Measurements from ENCODE around the gene HK1. TPM values are rescaled to one million over a fixed set of nuclear protein-coding genes. Genes with fewer than 3 reads are reported as not detected.

HK1 gene
- total RNA-seq, 4 donors from 2014 or later = 119 to 142 (median 141) TPM

- Histone ChIP-seq H3K27me3 (no peaks in the 10 kb centered on the region), H3K4me1 (peaks cover 38% of the 10 kb centered on the region), H3K4me3 (no peak overlapping the region), H3K27ac (peak overlapping the region; percentile 32), H3K9me3 (no peaks in the 10 kb centered on the region), H3K36me3 (peaks cover 24% of the 10 kb centered on the region)
- WGBS = 49% methylated on average over 4 of the region's 4 CpGs
- no peak for DNase-seq (ENCODE audit: low spot score in 2 of 2)
- TF ChIP-seq EP300 (IDR thresholded peaks at IDR 0.05) = no peak
- no peak for TF ChIP-seq POLR2AphosphoS5 (IDR thresholded peaks at IDR 0.05)
- TF ChIP-seq CTCF (IDR thresholded peaks at IDR 0.05) = no peak
- no peak for TF ChIP-seq POLR2A (IDR thresholded peaks at IDR 0.05)
These were observed 126.9 kb downstream of the HK1 start for GRCh38 chr10:69405221-69405620.

- Histone ChIP-seq H3K36me3 (peaks cover 14% of the 10 kb centered on the region), H3K27ac (no peak overlapping the region), H3K27me3 (no peaks in the 10 kb centered on the region), H3K4me3 (no peak overlapping the region), H3K9me3 (no peaks in the 10 kb centered on the region), H3K4me1 (peaks cover 43% of the 10 kb centered on the region)
- DNase-seq (ENCODE audit: low spot score in 2 of 2) = no peak
- 21% methylated on average over 5 of the region's 5 CpGs for WGBS
- no peak for TF ChIP-seq POLR2A (IDR thresholded peaks at IDR 0.05)
- TF ChIP-seq EP300 (IDR thresholded peaks at IDR 0.05) = no peak
- TF ChIP-seq POLR2AphosphoS5 (IDR thresholded peaks at IDR 0.05) = no peak
- no peak for TF ChIP-seq CTCF (IDR thresholded peaks at IDR 0.05)
These were observed 128.1 kb downstream of the HK1 start for GRCh38 chr10:69406302-69406811.

GRCh38 chr10:69406816-69407580, 128.7 kb downstream of the HK1 start:
- TF ChIP-seq POLR2A (IDR thresholded peaks at IDR 0.05) (no peak), EP300 (IDR thresholded peaks at IDR 0.05) (no peak), CTCF (IDR thresholded peaks at IDR 0.05) (no peak), POLR2AphosphoS5 (IDR thresholded peaks at IDR 0.05) (no peak)
- no peak overlapping the region for H3K4me3 ChIP-seq
- no peak overlapping the region for H3K27ac ChIP-seq
- WGBS = 64% methylated on average over 6 of the region's 6 CpGs
- no peak for DNase-seq (ENCODE audit: low spot score in 2 of 2)
- H3K9me3 ChIP-seq = no peaks in the 10 kb centered on the region
- peaks cover 46% of the 10 kb centered on the region for H3K4me1 ChIP-seq
- H3K27me3 ChIP-seq = no peaks in the 10 kb centered on the region
- peaks cover 9% of the 10 kb centered on the region for H3K36me3 ChIP-seq

DNA sequence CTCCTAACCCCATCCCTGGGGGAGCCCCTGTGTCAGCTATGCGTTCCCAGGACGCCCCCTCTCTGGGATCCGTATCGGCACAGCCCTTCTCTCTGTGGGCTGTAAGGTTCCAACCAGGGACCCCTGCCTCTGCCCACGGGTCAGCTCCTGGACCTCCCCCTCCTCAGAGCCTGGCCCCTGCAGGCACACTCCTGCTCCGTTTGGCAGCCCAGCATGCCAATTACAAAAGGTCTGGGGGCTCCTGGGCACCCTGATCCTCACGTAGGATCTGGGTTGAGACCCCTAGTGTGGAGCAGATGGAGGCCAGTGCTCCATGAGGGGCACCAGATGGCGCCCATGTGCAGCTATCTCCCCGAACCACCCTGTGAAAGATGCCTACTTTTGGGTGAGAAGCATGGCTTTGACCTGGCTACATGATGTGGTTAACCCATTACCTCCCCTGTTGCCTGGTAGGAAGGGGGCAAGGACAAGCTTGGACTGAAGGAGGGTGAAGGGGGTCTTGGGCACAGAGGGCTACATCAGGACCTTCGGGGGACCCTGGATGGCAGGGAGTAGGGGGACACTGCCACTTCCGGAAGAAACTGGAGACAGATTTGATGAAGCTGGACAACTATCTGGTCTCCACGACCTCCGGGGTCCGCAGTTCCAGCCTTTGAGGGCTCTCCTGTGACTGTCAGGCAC, 129.5 kb downstream of the HK1 start:
- no peaks in the 10 kb centered on the region for H3K27me3 ChIP-seq
- no peak overlapping the region for H3K4me3 ChIP-seq
- peaks cover 46% of the 10 kb centered on the region for H3K4me1 ChIP-seq
- peak overlapping the region; percentile 7 for H3K27ac ChIP-seq
- H3K9me3 ChIP-seq = no peaks in the 10 kb centered on the region
- 70% methylated on average over 12 of the region's 14 CpGs for WGBS
- peaks cover 2% of the 10 kb centered on the region for H3K36me3 ChIP-seq
- no peak for DNase-seq (ENCODE audit: low spot score in 2 of 2)
- TF ChIP-seq POLR2A (IDR thresholded peaks at IDR 0.05) (no peak), POLR2AphosphoS5 (IDR thresholded peaks at IDR 0.05) (no peak), CTCF (IDR thresholded peaks at IDR 0.05) (no peak), EP300 (IDR thresholded peaks at IDR 0.05) (no peak)

Data from suprapubic skin (tissue), 4 donors.